HT1080 (cell line): ENCODE results near the gene CCSER1. TPM values are rescaled to one million over a fixed set of nuclear protein-coding genes. Genes with fewer than 3 reads are reported as not detected.

Experiments
- DNase-seq: peaks from one replicate; pipeline ENCODE4 v3.0.0-alpha.2; 2015; ENCODE audit warnings: low read depth
- total RNA-seq: library from RNA; depleted of rRNA; stranded (reverse); fragments of >200 nt; shearing (Covaris generic); gene quantifications from 2 replicates; pipeline ENCODE4 v1.2.3, GENCODE V29; 2014

Gene CCSER1
- total RNA-seq, 1 experiment from 2014 or later: 0.16 TPM

DNA sequence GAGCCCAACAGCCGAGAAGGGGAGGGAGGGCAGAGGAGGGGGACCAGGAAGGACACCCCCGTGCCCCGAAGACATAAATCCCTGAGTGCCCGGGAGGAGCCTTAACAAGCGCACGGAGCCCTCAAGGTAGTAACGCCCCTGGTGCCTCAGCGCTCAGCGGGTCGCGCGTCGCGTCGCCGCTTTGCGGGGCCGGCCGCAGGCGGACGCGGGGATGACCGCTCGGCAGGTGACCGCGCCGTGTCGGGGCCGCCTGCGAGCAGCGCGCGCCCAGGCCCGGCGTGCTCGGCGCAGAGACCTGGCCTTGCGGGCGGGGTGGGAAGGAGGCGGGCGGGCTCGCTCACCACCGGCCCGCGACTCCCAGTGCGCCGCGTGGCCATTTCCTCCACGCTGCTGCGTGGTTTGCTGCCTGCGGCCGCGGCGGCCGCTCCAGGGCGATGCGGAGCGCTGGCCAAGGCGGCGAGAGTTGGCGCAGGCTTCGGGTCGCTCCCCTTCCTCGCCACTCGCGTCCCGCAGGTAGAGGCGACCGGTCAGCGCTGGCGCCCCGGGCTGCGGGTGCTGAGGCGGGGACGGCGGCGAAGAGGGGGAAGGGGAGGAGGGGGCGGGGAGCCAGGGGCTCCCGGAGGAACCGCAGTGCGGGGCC, 632 bp downstream of the CCSER1 start:
- DNase-seq: no peak

DNA sequence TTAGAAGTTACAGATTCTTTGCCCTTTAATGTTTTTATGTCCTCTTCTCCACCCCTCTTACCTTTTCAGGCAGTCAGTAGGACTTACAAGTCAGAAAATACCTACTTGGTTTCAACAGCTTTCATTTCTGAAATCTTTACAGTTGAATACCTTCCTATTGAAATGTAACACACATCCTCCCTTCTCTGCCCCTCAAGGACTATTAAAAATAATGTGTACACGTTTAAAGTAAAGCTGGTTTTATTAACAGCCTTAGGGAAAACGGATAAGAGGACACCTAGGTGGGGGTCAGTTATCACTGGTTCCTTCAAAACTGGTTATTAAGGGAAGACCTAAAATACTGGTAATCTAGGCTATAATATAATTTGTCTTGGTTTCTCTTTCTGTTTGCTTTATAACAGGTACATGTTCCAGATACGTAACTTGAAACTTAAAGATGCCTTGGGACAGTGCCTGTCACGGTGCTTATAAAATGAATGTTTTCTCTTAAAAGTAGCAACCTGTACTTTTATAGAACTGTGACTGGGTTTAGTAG, 1.8 kb downstream of the CCSER1 start:
- DNase-seq: no peak

DNA sequence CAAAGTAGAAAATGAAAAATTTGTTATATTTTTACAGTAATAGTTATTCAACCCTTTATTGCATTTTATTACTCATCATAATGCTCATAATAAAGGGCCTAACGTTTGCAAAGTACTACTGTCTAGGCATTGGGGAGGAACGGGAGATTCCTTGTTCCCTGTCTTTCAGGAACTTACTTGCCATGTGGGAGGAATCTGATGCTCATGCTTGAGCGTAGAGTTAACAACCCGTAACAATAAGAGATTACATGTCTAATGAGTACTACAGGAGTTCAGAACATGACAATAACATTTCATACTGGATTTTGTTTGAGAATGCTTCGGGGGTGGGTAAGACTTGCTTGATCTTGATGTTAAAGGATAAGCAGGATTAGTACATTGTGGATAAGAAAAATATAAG, 2.9 kb downstream of the CCSER1 start:
- DNase-seq: no peak

DNA sequence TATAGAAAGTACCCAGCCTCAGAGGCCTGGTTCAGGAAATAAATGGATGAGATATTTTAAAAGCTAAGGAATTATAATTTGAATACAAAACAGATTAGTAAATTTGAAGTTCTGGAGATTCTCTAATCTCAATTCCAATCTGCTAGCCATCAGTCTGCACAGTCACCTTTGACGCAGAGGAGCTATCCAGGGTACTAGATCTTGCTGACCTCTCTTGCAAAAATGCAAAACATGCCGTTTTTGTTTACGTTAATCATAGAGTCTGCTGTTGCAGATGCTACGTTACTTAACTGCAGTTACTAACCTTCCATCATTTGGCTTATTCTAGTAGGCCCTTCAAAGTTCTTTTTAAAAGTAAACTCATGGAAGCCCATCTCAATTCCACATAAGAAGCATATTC, 10.4 kb downstream of the CCSER1 start:
- DNase-seq: peak; percentile 13

DNA sequence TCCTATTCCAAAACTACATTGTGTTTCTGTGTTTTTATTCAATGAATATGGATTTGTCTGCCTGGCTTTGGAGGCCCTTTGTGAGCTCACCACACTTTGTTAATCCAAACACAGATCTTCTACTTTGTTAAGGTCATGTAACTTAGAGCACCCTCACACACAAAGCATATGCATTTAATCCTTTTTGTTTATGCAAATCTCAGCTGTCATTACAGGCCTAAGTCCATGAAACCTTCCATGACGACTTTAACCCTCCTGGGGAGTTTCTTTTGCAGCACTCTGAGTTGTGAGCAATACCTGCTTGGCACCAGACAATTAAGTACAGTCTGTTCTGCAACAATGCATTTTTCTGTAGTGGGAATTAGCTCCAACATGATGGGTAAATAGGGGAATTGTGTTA, 14.9 kb downstream of the CCSER1 start:
- no peak for DNase-seq

DNA sequence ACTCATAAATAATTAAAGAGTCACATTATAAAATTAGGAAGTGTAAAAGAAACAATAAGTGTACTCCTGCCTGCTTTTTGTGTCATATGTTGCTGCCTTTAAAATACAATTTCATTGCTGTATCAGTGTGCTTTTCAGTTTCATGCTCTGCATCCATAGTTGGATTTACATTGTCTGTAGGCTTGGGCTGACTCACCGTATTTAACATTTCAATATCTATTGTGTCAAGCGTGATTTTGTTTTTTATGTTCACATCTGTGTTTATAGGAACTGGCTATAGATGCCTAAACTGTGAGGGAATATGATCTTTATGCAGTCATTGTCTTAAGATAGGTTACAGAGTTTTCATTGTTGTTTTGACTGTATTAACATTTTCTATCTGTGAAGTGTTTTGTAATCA, 18.1 kb downstream of the CCSER1 start:
- DNase-seq: no peak

DNA sequence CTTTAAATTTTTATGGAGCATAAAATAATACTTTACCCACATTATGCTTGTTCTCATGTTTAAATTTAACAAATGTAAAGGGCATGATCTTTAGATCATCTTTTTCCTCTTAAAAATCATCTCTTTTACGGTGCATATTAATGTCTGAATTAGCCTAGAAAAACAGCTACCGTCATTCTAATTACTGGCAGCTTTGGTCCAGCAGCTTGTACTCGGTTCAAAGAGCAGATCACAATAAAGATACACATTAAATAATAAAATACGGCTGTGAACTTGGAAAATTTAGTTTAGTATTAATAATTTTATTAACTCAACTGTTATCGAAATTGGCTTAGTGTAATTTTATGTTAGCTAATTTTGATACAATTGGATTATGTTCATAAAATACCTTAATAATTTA, 19.1 kb downstream of the CCSER1 start:
- DNase-seq: no peak

DNA sequence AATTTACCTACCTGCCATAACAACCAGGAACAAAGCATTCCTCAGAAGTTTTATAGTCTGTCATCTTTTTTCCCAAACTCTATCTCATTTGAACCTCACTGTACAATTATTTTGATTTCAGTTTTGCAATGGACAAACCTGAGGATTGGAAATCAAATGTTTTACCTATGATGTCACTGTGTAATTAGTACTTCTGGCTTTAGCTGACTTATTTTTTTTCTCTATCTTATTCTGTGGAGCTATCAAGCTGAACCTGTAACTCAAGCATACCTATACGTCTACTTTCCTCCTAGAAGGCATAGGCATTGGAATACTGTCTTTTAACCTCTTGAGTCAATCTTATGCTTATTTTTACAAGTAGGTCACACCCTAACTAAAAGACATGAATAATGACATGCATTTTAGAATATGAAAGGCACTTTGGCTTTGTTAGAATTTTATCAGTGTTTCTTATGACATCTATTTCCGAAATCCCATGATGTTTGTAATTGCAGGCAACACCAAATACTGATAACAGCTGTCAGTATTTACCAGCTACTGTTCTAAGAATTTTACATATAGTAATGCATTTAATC, 21.5 kb downstream of the CCSER1 start:
- DNase-seq: no peak

DNA sequence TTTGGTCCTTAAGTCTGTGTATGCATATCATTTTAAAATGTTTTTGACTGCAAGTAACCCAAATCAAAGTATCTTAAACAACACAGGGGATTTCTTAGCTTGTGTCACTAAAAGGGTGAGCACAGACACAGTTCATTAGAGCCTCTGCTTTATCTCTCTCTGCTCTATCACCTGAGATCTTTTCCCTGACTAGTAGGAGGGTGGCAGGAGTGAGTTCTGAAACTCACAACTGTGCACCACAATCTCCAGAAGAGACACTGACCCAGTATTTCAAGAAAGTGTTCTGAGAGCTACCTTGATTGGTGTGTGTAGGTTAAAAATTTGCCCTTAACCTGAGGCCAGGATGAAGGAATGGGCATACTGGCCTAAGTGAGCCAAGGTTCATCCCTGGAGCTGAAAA, 24.8 kb downstream of the CCSER1 start:
- no peak for DNase-seq

DNA sequence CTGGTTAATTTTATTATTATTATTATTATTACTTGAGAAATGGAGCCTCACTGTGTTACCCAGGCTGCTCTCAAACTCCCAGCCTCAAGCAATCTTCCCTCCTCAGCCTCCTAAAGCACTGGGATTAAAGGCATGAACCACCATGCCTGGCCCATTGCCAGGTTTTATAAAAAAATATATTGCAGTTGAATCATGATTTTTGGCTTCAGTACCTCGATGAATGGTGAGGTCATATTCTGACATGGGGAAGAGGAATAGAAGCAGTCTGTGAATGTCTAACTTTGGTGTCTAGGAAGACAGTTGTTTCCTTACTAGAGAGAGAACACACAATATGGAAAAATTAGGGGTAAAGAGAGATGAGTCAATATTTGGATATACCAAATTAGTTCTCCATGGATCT, 32.0 kb downstream of the CCSER1 start:
- DNase-seq: peak; percentile 50

DNA sequence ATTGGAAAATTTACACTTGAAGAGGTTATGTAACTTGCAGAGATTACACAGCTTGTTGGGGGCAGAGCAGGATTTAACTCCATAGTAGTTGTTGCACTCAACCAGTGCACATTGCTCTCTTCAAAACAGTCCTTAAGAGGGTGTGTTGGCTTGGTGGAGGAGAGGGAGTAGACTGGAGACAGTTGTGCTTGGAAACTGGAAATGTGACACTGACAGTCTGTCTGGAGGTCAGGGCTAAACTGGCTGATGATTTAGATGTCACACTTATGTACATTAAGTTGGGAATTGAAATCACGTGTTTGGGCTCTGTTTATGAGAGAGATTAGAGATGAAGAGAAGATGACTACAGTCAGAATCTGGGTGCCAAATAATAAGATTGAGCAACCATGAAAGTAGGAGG, 32.9 kb downstream of the CCSER1 start:
- no peak for DNase-seq

DNA sequence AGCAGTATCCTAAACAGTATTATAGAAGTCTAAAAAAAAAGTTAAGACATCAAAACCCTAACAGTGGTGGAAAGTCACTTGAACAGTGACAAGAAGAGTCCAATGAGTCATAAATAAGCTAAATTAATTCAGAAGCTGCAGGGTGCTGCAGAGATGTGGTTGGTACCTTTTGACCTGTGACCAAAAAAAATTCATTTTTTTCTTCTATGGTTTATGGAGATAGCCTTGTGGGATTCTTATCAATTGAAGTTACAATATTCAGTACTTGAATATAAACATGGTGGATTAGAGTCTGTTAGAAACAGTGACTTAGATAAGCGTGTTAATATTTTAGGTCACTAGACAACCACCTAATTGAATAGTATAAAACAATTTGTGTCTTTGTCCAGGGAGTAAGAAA, 35.4 kb downstream of the CCSER1 start:
- no peak for DNase-seq

DNA sequence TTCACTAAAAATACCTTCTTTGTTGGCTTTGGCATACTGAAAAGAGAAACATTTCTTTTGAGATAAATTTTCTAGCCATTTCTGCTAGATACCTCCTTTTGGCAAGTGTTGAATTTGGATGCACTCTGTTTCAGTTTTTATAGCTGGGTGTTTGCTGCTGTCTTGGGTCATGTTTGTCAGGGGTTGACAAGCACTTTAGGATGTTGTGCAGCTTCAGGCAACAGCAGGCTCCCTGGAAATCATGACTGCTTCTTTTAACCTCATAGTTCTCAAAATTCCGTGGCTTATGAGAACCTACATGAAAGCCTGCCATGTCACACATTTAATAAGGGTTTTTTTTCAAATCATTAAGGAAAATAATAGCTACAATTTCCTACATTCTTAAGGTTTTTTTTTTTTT, 36.7 kb downstream of the CCSER1 start:
- DNase-seq: no peak

DNA sequence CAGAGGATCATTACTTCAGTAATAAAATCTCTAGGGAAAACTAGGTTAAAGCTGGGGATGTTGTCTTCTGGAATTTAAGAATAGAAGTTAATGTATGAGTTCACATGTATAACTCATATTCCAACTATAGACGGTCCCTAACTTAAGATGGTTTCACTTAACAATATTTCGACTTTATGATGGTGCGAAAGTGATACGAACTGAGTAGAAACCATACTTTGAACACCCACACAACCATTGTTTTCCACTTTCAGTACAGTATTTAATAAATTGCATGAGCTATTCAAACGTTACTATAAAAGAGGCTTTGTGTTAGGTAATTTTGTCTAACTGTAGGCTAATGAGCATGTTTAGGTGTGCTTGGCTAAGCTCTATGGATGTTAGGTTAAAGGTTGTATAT, 38.7 kb downstream of the CCSER1 start:
- no peak for DNase-seq

DNA sequence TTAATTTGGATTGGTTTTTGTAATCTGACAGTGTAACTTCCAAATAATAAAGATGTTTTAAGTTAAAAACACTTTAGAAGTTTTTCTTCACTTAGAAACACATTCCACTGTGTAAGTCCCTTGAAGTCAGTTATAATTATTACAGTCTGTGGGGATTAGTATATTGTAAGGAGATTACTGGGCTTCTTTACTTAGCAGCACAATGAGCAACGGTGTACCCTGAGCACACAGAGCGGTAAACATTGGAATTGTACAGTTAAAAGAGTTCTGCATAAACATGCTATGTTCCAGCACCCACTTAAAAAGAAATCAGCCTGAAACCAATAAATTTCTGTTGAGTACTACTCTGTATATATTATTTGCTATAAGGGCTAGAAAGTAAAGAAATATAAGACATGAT, 44.3 kb downstream of the CCSER1 start:
- DNase-seq: no peak

DNA sequence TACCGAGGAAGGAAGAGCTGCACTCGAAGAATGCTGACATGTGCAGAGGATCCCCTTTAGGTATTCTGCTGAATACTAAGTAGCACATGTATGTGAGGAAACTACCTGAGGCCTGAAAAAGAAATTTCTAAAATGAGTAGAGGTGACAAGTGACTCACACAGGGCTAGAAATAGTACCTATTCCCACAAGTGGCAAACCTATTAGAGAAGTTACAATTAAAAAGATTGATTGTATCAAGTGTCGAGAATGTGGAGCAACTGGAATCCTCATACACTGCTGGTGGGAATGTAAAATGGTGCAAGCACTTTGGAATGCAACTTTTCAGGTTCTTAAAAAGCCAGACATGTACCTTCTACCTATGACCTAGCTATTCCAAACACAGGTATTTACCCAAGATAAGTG, 47.4 kb downstream of the CCSER1 start:
- DNase-seq: no peak

DNA sequence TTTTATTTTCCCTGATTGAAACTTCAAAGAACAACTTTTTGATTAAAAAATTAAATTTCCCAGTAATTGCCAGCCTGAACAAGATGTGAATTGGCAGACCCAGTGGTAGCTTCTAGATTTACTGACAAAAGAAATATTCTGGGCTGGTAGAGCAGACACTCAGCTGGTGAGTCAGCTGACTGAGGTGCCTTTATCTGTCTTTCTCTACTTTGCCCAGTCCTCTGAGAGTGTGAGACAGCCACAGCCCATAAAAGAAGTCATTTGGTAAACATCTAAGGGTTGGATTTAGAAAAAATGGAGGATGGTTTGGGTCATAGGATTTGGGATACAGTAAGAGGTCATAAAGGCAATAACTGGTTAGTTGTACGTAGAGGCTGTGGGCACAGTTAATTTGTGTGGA, 54.5 kb downstream of the CCSER1 start:
- DNase-seq: peak; percentile 20

DNA sequence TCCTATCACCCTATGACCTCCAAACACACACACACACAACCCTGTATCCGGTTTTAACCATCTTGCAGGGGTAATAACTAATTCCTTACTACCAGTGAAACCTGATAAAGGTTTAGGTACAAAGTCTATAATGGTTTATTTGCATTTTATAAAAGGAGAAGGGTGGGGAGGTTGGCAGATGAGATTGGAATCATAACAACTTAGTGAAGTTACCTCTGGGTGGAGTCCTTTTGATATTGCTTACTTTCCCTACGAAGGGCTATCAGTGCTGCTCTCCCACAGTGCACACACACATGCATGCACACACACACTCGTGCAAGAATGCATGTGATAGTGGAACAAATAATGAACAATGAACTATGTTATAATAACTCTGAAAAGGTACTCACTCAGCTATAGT, 56.1 kb downstream of the CCSER1 start:
- no peak for DNase-seq

DNA sequence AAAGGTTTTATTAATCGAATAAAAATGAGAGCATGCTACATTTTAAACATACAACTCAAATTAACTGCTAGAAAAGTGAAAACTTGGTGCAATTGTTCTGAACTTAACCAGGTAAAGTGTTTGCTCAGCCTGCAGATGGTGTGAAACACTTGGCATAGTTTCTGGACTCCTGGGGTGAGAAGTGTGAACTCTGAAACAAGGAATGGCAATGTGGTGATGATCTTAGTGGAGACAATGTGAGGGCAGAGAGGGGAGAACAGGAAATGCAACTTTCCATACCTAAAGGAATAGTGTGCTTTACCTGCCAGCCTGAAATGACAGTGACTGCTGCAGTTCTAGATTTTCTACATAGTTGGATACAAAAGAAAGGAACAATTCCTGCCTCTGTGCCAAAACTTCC, 57.4 kb downstream of the CCSER1 start:
- DNase-seq: no peak

DNA sequence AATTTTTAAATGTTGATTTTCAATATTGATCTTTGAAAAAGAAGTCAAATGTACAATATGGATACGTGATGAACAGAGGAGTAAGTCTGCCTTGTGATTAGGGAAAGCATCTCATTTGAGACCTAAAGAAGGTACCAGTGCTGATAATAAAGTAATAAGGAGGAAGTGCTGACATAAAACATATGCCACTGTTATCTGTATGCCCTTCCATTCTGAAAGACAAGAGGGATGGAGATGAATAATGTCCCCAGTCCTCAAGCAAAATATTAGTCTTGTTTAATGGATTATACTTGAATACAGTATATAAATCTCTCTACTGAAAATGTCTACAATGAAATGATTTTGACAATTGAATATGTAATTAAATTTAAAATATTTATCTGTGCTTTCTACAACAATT, 58.2 kb downstream of the CCSER1 start:
- DNase-seq: no peak

DNA sequence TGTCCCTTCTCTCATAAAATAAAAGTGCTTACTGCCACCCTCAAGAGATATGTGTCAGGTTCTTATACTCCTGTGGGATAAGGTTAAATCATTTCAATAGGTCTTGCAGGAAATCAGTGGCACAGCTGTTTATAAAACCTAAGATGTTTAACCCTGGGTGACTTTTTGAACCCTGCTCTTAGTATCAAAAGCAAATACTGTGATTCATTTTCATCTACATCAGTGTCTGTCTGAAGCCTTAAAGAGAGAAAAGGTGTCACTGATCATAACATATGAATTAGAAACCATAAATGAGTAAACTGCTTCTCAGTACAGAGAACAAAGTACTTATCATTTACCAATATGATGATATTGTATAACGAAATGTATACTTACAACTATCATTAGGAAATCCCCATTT, 59.0 kb downstream of the CCSER1 start:
- DNase-seq: no peak

DNA sequence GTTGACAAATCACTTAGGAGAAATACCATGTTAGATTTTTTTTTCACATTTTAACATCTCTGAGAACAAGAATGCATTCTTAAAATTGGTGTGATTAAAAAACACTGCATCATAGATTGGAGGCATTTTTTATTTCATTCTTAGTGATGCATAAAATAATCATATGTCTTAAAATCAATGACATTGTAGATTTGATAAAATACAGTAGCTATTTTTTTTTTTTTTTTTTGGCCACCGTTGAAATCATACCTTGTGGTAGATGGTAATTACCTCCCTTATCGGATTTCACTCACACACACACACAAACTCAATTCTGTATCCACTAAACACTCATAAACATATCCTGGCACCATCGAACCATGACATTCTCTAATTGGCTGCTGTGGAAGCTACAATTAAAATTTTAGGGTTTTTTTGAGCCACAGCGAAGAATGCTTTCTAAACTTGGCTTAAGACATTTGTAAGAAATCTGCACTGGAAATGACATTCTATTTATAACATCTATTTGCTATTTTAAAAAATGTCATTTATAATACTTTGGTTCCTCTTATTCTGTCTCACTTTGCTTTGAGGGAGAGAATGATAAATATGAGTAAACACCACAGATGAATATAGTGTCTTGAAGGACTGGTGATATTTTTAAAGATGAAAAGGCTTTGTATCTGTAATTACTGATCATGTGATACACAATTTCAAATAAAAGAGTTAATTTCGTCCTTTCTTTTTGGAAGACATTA, 60.1 kb downstream of the CCSER1 start:
- no peak for DNase-seq

DNA sequence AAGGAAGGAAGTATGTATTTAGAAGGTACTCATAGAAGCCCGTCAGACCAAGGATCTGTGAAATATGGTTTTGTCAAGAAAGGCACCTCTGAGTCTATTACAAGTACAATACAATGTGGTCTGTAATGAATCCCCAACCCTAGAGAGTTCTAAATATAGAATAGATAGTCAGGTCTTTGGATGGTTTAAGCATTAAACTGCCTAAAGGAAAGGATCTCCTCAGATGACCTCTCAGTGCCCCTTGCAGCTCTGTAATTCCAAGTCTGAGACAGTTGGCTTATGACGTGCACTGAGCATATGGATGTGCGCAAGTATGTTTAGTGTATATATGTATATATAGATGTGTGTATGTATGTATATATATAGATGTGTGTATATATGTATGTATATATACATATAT, 62.0 kb downstream of the CCSER1 start:
- DNase-seq: no peak
